SKM-1 treated with dmso at 0.1 percent for 144 hours (cell line): ENCODE measurements around the gene SASH1.

Experiments used
- DNase-seq: peaks from one replicate; lab custom pipeline; 2025; ENCODE audit not compliant: unreplicated experiment; lab: John Stamatoyannopoulos, UW

Gene SASH1

GRCh38 chr6:148342350-148343046 is at the start of gene SASH1:
Gene SASH1, plus strand, starts transcription at chr6:148342838. Its CDS starts 230 bp downstream, at chr6:148343068.
- DNase-seq = peak; percentile 73

DNA sequence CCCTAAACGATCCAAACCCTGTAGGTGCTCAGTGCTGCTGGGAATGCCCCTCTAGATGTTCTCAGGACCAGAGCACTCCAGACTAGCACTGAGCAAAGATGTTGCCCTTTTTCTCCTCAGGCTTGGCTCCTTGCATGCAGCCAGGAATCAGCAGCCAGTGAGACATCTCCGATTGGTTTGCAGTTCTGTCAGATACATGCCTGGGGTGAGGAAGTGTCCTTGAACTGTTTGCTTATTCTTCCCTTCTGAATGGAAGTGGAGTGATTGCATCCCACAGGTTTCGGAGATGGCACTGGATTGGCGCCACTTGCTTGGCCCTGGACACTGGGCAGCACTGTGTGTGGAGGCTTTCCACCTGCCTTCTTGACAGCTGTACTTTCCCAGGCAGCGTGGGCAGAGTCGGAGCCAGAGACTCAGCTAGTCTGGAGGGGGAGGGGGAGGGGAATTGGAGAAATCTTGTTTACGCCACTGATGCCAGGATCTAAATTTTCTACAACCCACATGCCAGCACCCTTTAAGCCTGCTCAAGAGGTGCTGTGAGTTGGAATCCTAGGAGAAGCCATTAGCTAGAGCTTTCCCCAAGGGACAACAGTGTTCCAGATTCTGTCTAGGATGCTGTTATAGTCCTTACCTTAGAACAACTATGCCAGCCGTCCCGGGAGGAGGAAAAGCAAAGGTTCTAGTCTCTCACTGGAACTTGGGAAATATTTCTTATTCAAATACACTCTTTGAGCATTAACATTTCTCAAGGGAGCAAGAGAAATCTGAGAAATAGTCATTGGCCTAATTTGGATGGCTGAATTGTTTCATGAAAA is 49.2 kb upstream of the SASH1 start:
- no peak for DNase-seq

GRCh38 chr6:148294059-148294458 is 48.6 kb upstream of the SASH1 start:
- no peak for DNase-seq

- no peak for DNase-seq
Observed at GRCh38 chr6:148295261-148295887, 47.3 kb upstream of the SASH1 start.

DNA sequence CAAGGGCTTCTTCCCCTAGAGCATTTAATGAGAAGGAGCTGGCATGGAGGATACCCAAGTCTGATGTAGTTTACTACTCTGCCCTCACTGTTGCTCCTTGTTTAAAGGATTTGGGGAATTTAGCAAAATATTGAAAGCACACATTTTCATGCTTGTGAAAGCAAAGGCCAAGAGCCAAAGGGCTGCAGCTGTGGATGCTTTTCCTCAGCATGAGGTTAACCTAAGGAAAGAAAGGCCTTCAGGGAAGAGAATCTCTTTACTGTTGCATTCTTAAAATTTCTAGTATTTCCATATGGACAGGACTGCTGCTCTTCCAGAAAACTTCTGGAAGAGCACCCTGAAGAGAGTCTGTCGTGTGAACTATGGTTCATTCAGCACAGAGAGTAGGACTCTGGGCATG is 45.9 kb upstream of the SASH1 start:
- DNase-seq = no peak

DNA sequence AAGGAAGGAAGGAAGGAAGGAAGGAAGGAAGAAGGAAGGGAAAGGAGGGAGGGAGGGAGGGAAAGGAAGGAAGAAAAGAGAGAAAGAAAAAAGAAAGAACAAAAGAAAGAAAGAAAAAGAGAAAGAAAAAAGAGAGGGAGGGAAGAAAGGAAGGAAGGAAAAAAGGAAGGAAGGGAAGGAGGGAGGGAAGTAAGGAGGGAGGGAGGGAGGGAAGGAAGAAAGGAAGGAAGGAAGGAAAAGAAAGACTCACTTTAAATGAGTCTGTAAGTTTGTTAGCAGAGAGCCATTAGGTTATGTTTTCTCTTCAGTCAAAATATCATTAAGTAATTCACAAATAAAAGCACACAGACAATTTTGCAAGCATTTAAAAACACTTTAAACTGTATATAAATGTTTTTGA is 44.0 kb upstream of the SASH1 start:
- no peak for DNase-seq

- DNase-seq = no peak
Observed at GRCh38 chr6:148303616-148304015, 39.0 kb upstream of the SASH1 start.

- no peak for DNase-seq
Observed at GRCh38 chr6:148304976-148305375, 37.7 kb upstream of the SASH1 start.

- DNase-seq = no peak
Observed at GRCh38 chr6:148306286-148306685, 36.4 kb upstream of the SASH1 start.

DNA sequence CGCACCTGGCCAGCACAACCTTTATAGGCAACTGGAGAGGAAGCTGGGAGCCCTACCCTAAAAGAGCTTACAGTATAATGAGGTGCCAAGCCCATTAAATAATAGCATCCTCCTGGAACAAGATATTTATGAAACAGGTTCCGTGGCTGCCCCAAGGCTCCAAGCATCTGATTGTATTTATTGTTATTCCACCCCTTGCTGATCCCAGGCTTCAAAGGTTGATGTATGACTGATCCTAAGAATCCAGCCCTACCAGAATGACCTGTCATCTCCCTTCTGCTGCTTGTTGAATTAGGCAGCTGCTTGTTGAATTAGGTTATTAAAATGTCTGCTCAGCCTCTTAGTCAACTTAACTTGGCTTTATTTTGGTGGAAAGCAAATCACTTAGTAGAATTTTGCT is 35.2 kb upstream of the SASH1 start:
- no peak for DNase-seq

DNA sequence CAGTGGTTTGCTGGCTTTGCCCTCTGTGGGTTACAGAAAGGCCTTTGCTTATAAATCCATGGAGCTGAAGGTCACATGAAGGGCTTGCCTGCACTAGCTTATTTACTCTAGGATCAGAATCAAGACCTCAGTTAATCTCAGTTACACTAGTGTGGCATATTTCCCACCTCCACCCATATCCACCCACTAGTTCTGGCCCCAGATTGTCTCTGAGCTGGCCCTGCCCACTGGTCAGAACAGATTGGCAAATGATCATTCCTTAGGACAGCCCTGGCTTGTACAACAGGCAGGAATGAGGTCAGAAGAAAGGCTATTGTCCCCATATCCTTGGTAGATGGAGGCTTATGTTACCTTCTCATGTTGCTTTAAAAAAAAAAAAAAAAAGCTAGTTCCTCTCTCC is 33.3 kb upstream of the SASH1 start:
- no peak for DNase-seq

DNA sequence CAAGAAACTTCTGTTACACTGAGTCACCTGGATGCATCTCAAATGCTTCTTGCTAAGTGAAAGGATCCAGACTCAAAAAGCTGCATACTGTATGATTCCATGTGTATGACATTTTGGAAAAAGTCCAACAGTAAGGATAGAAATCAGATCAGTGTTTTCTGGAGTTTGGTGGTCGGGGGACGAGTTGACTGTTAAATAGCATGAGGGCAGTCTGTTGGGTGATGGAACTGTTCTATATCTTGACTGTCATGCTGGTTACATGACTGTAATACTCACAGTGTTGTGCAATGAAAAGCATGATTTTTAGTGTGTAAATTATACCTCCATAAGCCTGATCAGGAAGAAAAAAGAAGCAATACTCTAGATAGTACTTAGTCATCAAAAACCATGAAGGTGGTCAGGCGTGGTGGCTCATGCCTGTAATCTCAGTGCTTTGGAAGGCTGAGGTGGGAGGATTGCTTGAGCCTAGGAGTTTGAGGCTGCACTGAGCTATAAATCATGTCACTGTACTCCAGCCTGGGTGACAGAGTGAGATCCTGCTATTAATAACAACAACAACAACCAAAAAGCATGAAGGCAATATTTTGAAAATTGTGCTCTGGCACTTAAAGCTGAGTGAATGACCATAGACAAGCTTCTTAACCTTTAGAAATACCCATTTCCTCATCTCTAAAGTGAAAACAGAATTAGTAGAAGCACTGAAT is 30.5 kb upstream of the SASH1 start:
- no peak for DNase-seq

- DNase-seq = no peak
Observed at GRCh38 chr6:148313488-148313887, 29.1 kb upstream of the SASH1 start.

DNA sequence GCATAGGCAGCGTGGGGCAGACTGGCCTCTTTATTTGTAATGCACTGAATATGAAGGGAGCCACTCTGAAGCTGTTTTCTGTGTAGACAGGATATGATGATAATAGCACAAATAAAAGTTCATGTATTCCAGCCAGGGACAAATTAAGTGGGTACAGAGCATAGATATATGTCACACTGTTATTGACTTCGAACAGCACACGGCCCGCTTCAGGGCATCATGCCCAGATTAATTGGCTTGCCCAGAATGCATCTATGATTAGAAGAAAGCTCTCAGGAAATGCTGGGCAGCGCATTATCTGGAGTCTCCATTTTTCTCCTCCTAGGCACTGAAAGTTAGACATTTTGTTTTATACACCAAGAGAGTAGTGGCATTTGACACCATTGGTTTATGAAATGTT is 26.3 kb upstream of the SASH1 start:
- DNase-seq = no peak

- DNase-seq = no peak
Observed at GRCh38 chr6:148317051-148317450, 25.6 kb upstream of the SASH1 start.

DNA sequence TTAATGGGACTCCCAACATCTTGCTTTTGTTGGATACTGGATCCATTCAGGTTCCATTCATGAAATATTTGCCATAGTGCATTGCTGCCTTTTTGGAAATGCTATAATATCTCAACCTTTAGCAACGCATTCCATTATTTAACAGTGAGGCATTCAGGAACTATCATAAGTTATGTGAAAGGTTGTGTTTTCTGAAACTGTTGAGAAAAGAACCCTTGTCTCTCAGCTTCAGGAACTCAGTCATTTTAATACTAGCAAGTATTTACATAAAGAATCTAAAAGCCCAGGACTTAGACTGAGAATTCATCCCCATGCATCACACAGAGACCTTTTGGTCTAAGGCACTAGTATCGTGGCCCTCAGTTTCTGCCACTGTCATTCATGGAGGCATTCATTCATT is 24.9 kb upstream of the SASH1 start:
- DNase-seq = no peak

GRCh38 chr6:148322704-148323103 is 19.9 kb upstream of the SASH1 start:
- DNase-seq = no peak

- no peak for DNase-seq
Observed at GRCh38 chr6:148323344-148323743, 19.3 kb upstream of the SASH1 start.

GRCh38 chr6:148324297-148324985 is 18.2 kb upstream of the SASH1 start:
- no peak for DNase-seq

DNA sequence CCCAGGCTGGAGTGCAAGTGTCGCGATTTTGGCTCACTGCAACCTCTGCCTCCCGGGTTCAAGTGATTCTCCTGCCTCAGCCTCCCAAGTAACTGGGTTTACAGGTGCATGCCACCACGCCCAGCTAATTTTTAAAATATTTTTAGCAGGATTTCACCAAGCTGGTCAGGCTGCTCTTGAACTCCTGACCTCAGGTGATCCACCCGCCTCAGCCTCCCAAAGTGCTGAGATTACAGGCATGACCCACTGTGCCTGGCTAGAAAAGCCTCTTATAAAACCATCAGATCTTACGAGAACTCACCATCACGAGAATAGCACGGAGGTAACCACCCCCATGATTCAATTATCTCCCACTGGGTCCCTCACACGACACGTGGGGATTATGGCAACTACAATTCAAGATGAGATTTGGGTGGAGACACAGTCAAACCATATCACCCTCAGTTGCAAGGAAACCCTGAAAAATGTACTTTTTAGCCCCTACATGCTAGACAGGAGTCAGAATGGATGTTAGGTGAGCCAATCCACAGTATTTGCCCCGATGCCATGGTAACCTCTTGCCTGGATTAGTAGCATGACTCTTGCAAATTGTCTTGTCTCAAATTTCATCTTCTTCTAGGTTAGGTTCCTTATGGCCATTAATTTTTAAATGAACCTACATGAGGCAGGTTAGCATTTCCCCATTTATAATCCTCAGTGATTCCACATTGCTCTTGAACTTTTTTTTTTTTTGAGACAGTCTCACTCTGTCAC is 17.1 kb upstream of the SASH1 start:
- no peak for DNase-seq
